NCI-H1694 treated with DMSO at 0.1 percent for 48 hours (cell line): Measurements from ENCODE around the gene SLC34A3.

Source experiments
- DNase-seq: peaks from one replicate; lab custom pipeline; 2025; lab: John Stamatoyannopoulos, UW

The SLC34A3 gene

DNA sequence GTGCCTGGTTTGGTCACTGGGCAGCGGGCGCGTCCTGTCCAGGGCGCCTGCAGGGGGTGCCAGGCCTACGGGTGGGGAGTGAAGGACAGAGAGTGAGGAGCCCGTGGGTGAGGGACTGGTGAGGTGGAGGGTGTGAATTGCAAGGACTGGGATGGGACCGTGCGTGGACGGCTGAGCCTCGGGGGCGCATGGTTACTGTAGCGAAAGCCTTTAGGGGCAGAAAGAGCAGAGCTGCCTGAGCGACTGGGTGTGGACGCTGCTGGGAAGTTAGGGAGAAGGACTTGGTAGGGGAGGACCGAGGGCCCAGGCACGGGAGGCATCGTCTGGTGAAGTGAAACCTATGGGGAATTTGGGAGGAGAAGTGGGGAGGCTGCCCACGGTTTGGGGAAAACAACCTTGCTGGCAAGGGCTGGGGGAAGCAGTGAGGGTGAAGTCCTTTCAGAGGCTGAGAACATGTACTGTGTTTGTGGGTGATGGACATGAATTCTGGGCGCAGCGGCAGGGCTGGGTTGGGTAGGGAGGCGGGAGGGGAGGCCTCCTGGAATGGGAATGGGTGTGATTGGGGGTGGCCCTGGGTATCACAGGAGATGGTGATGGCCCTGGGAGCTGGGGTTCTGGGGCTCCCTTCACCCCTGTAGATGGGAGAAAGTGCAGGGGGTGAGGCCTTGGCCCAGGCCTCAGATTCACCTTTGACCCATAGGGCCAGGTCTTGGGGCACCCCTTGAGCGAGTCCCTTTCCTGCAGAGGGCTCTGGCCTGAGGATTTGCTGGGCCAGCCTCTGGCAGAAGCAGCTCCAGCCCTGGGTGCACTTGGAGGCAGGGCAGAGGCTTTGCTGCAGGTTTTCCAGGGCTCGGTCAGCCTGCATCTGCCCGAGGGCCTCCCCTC is 45.1 kb downstream of the SLC34A3 start:
- no peak for DNase-seq

DNA sequence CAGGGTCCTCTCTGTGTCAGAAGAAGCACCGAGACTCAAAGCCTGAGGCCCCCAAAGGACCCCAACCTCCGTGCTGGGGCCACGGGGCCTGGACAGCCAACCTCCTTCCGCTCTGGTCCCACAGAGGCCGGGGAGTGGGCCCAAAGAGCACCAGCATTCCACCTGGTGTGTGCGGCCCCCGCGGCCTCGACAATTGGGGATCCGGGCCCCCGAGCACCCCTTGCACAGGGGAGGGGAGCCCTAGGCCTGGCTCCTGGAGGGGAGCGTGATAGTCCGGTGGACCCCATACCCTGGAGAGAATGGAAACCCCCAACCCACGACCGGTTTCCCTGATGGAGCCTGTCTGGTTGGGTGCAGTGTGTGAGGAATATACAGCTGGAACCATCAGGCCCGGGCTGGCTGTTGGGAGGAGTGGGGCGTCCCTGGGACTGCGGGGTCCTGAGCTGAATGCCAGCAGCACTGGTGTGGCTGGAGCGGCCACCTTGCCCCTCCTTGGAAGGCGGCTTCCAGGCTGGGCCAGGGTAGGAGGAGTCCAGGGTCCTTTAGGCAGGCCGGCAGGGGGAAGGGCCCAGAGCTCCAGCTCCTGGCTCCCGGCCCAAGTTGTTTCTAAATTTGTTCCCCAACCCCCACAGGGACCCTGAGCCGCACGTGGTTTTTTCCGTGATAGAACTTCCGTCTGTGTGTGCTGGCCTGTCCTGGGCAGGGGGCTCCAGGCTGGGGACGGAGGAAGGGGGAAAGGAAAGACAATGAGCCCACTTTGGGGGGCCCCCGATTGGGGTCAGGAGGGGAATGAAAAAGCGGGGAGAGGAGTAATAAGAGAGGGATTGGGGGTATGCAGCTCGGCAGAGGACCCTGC is 46.0 kb downstream of the SLC34A3 start:
- no peak for DNase-seq

GRCh38 chr9:137277329-137278041 is 46.8 kb downstream of the SLC34A3 start, which contains the start of gene TOR4A:
TSS of gene TOR4A (plus strand) at chr9:137277726. CDS start at chr9:137278690, 964 bp downstream.
- no peak for DNase-seq

GRCh38 chr9:137278061-137278701 is 47.5 kb downstream of the SLC34A3 start:
- no peak for DNase-seq

DNA sequence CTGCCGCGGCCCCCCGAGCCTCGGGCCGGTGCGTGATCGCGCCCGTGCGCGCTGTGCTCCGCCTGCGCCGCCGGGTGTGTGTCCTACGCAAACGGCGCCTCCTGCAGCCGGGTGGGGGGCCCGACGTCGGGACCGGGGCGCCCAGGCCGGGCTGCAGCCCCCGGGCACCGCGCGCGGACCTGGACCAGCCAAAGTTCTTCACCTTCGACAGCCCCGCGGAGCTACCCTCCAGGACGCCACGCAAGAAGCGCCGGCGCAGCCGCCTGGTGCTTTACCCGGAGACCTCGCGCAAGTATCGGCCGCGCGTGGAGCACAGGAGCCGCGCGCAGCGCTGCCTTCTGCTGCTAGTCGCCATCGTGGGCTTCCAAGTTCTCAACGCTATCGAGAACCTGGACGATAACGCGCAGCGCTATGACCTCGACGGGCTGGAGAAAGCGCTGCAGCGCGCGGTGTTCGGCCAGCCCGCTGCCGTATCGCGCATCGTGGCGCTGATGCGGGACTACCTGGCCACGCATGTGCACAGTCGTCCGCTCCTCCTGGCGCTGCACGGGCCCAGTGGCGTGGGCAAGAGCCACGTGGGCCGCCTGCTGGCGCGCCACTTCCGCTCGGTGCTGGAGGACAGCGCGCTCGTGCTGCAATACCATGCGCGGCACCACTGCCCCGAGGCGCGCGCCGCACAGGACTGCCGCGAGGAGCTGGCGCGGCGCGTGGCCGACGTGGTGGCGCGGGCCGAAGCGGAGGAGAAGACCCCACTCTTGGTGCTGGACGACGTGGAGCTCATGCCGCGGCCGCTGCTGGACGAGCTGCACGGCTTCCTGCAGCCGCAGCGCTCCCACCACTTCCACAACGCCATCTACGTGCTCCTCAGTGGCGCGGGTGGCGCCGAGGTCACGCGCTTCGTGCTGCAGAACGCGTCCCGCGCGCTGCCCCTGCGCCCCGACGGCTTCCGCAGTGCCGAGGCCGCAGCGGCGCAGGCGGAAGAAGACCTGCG is 48.3 kb downstream of the SLC34A3 start:
- DNase-seq, result no peak

- DNase-seq, result no peak
Measured at GRCh38 chr9:137279741-137280473, 49.2 kb downstream of the SLC34A3 start.

- no peak for DNase-seq
Measured at GRCh38 chr9:137280474-137281344, 50.0 kb downstream of the SLC34A3 start.

DNA sequence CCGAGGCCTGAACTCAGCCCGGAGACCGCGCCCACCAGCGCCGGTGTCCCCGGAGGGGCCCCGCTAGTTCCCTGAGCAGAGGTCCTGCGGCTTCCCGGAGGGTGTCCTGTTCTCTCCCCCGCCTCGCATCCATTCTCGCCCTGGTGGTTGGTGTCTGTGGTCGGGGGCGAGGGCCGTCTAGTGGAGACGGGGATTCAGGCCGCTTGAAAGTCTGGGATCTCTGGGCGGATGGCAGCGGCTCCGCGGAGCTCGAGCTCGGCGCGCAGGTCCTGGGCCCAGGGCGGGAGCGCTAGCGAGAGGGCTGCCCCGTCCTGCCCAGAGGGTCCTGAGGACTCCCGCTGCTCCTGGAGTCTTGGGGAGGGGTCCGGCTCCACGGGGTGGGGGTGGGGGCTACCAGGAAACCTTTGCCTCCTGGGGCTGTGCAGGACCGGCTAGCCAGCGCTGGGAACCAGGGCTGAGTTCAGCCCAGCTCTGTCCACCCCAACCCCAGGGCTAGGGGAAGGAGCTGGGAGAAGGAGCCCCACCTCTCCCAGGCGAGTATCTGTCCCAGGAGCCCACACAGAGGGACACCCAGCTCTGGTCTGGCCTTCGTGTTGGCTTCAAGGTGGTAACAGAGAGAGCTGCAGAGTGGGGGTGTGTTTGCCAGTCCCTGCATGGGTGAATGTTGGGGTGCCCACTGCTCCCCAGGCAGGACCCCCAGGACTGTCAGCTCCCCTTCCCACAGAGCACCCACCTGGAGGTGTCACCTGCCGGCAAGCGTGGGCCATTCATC is 50.8 kb downstream of the SLC34A3 start:
- DNase-seq, result no peak
